H1 (cell line): ENCODE data around the gene SIRT3. TPM values are rescaled to one million over a fixed set of nuclear protein-coding genes. Genes with fewer than 3 reads are reported as not detected.

Experiments used
- CTCF ChIA-PET: fragments of 300-600 bp; sonication (Branson Sonifier 250); formaldehyde crosslinking; loops from one replicate; lab custom pipeline; 2021; ENCODE audit not compliant: partially characterized antibody; lab: Charles Lee
- POLR2A ChIA-PET: fragments of 300-600 bp; sonication (Branson Sonifier 250); formaldehyde crosslinking; loops from one replicate; lab custom pipeline; 2021; ENCODE audit warnings: inconsistent platforms; ENCODE audit not compliant: partially characterized antibody; lab: Charles Lee
- DNase-seq, 2 experiments: peaks; one replicate each; pipeline versions ENCODE4 v3.0.0 to v3.0.0-alpha.2; 2010 to 2022; ENCODE audit warnings: low spot score in 2 of 2, low read depth in 1 of 2, mixed read lengths in 1 of 2
- FAIRE-seq: peaks from 2 replicates; lab custom pipeline; 2011; peaks lifted over from hg19 to GRCh38; lab: Jason Lieb, UNC
- H2AFZ ChIP-seq: 2 replicates; pipeline ENCODE4 v1.8.1; 2012; ENCODE audit warnings: low read length, inconsistent platforms
- H2AK5ac ChIP-seq: 2 replicates; pipeline ENCODE4 v1.6.1; 2013; ENCODE audit warnings: low read depth, low read length
- H2BK120ac ChIP-seq: replicated peaks from 2 replicates; pipeline ENCODE3; 2013; ENCODE audit warnings: low read depth, low read length, inconsistent platforms
- H2BK12ac ChIP-seq: 2 replicates; pipeline ENCODE4 v1.6.1; 2013; ENCODE audit warnings: low read depth, low read length
- H2BK15ac ChIP-seq: 2 replicates; pipeline ENCODE4 v1.6.1; 2013; ENCODE audit warnings: low read length
- H2BK20ac ChIP-seq: 2 replicates; pipeline ENCODE4 v1.6.1; 2013; ENCODE audit warnings: low read length
- H2BK5ac ChIP-seq: 2 replicates; pipeline ENCODE4 v1.6.1; 2013; ENCODE audit warnings: low read depth, low read length
- H3K14ac ChIP-seq: 2 replicates; pipeline ENCODE4 v1.6.1; 2013; ENCODE audit warnings: inconsistent platforms; ENCODE audit not compliant: insufficient read length
- H3K18ac ChIP-seq: 2 replicates; pipeline ENCODE4 v1.6.1; 2013; ENCODE audit warnings: low read length; ENCODE audit errors: extremely low read depth
- H3K23ac ChIP-seq: 2 replicates; pipeline ENCODE4 v1.6.1; 2013; ENCODE audit warnings: inconsistent platforms; ENCODE audit not compliant: insufficient read length
- H3K23me2 ChIP-seq: 2 replicates; pipeline ENCODE4 v1.6.1; 2013; ENCODE audit warnings: low read depth, low read length
- H3K27ac ChIP-seq: 2 replicates; pipeline ENCODE4 v1.6.1; 2011; ENCODE audit warnings: low read depth, low read length, inconsistent platforms
- H3K27me3 ChIP-seq, 4 experiments: replicated peaks in 1 of 4; 1 replicate in 1 of 4; 2 replicates in 3 of 4; pipeline versions ENCODE4 v1.6.1 to v1.8.1; 2011 to 2013; ENCODE audit warnings: low read length in 3 of 4, mild to moderate bottlenecking in 3 of 4, inconsistent platforms in 2 of 4, mixed read lengths in 2 of 4, moderate library complexity in 1 of 4; ENCODE audit not compliant: control insufficient read depth in 3 of 4, insufficient read depth in 3 of 4; ENCODE audit errors: extremely low read depth in 1 of 4
- H3K36me3 ChIP-seq, 4 experiments: 2 replicates each; pipeline versions ENCODE4 v1.6.1 to v1.8.1; 2011 to 2013; ENCODE audit warnings: mild to moderate bottlenecking in 4 of 4, low read length in 3 of 4, moderate library complexity in 2 of 4, control low read depth in 1 of 4, inconsistent platforms in 1 of 4; ENCODE audit not compliant: insufficient read depth in 4 of 4, control insufficient read depth in 2 of 4
- H3K4ac ChIP-seq: replicated peaks from 2 replicates; pipeline ENCODE3; 2013; ENCODE audit warnings: low read length, low read depth, mixed read lengths, inconsistent platforms; ENCODE audit not compliant: insufficient read length
- H3K4me1 ChIP-seq, 4 experiments: replicated peaks in 1 of 4; 1 replicate in 1 of 4; 2 replicates in 3 of 4; pipeline versions ENCODE4 v1.6.1 to v1.8.1; 2011 to 2013; ENCODE audit warnings: low read length in 3 of 4, inconsistent platforms in 2 of 4, mixed read lengths in 1 of 4; ENCODE audit not compliant: insufficient read depth in 4 of 4, control insufficient read depth in 3 of 4
- H3K4me2 ChIP-seq, 2 experiments: 2 replicates each; pipeline versions ENCODE4 v1.6.1 to v1.8.1; 2011 to 2013; ENCODE audit warnings: low read depth in 2 of 2, low read length in 2 of 2, control low read depth in 1 of 2, inconsistent platforms in 1 of 2, mild to moderate bottlenecking in 1 of 2; ENCODE audit not compliant: insufficient read depth in 1 of 2
- H3K4me3 ChIP-seq, 4 experiments: fragments of 200-600, 300-600 bp in 1 of 4; sonication (generic), shearing (Covaris generic), sonication (Bioruptor Twin) in 1 of 4; 2 replicates each; pipeline versions ENCODE4 v1.5.1 to v1.8.1; 2011 to 2016; ENCODE audit warnings: low read length in 4 of 4, low read depth in 3 of 4, control low read depth in 2 of 4, inconsistent platforms in 2 of 4, mild to moderate bottlenecking in 2 of 4, mixed read lengths in 1 of 4, moderate library complexity in 1 of 4; ENCODE audit not compliant: insufficient read depth in 2 of 4; ENCODE audit errors: extremely low read depth in 1 of 4
- H3K56ac ChIP-seq: replicated peaks from 2 replicates; pipeline ENCODE3; 2013; ENCODE audit warnings: low read depth, mild to moderate bottlenecking, mixed read lengths, low read length, inconsistent platforms; ENCODE audit not compliant: insufficient read length
- H3K79me1 ChIP-seq: 2 replicates; pipeline ENCODE4 v1.6.1; 2013; ENCODE audit warnings: low read depth, low read length, control low read depth
- H3K79me2 ChIP-seq, 2 experiments: 2 replicates each; pipeline versions ENCODE4 v1.6.1 to v1.8.1; 2012 to 2013; ENCODE audit warnings: low read length in 2 of 2, mild to moderate bottlenecking in 2 of 2, inconsistent platforms in 1 of 2; ENCODE audit not compliant: insufficient read depth in 2 of 2, control insufficient read depth in 1 of 2
- H3K9ac ChIP-seq, 4 experiments: replicated peaks in 1 of 4; 1 replicate in 1 of 4; 2 replicates in 3 of 4; pipeline versions ENCODE4 v1.6.1 to v1.8.1; 2011 to 2013; ENCODE audit warnings: low read depth in 3 of 4, low read length in 3 of 4, control low read depth in 2 of 4, mild to moderate bottlenecking in 2 of 4, moderate library complexity in 2 of 4, inconsistent platforms in 1 of 4; ENCODE audit errors: extremely low read depth in 1 of 4
- H3K9me3 ChIP-seq, 2 experiments: 2 replicates each; pipeline versions ENCODE4 v1.6.1 to v1.8.1; 2012 to 2013; ENCODE audit warnings: mild to moderate bottlenecking in 2 of 2, moderate library complexity in 2 of 2, control low read depth in 1 of 2, inconsistent platforms in 1 of 2, low read depth in 1 of 2, low read length in 1 of 2, mixed read lengths in 1 of 2; ENCODE audit not compliant: insufficient read depth in 2 of 2
- H4K20me1 ChIP-seq, 2 experiments: replicated peaks in 1 of 2; 2 replicates each; pipeline versions ENCODE3 to v1.8.1; 2011 to 2013; ENCODE audit warnings: inconsistent platforms in 2 of 2, low read length in 2 of 2, mild to moderate bottlenecking in 1 of 2; ENCODE audit not compliant: insufficient read depth in 2 of 2, control insufficient read depth in 1 of 2
- H4K5ac ChIP-seq: 2 replicates; pipeline ENCODE4 v1.6.1; 2013; ENCODE audit warnings: low read length, low read depth, mixed read lengths, inconsistent platforms; ENCODE audit not compliant: insufficient read length
- H4K8ac ChIP-seq: 2 replicates; pipeline ENCODE4 v1.8.0; 2013; ENCODE audit warnings: mild to moderate bottlenecking, moderate library complexity, low read length, inconsistent platforms; ENCODE audit not compliant: insufficient read depth; ENCODE audit errors: extremely low read depth
- H4K91ac ChIP-seq: replicated peaks from 2 replicates; pipeline ENCODE3; 2013; ENCODE audit warnings: low read length, mixed read lengths, inconsistent platforms; ENCODE audit not compliant: insufficient read length
- CTBP2 ChIP-seq: IDR thresholded peaks from 2 replicates; pipeline ENCODE4 v1.7.0; 2011; ENCODE audit warnings: borderline replicate concordance, mild to moderate bottlenecking, moderate library complexity, mixed read lengths, low read length; ENCODE audit not compliant: insufficient read depth, insufficient read length
- EP300 ChIP-seq, 2 experiments: IDR thresholded peaks; 1 replicate in 1 of 2; 2 replicates in 1 of 2; pipeline ENCODE4 v1.6.1; 2011 to 2012; ENCODE audit warnings: low read depth in 2 of 2, low read length in 2 of 2, mild to moderate bottlenecking in 2 of 2, borderline replicate concordance in 1 of 2, inconsistent platforms in 1 of 2, moderate library complexity in 1 of 2
- EZH2 ChIP-seq: fragments of 200-600 bp; sonication (generic); IDR thresholded peaks from 2 replicates; pipeline ENCODE4 v1.7.1; 2012; ENCODE audit warnings: low read depth, mild to moderate bottlenecking, moderate library complexity, low read length, inconsistent platforms; ENCODE audit not compliant: severe bottlenecking
- HDAC2 ChIP-seq, 2 experiments: fragments of 300-600 bp in 1 of 2; sonication (generic) in 1 of 2; IDR thresholded peaks; 2 replicates each; pipeline ENCODE4 v1.6.1; 2011 to 2012; ENCODE audit warnings: low read depth in 2 of 2, low read length in 2 of 2, mild to moderate bottlenecking in 2 of 2, moderate library complexity in 2 of 2, borderline replicate concordance in 1 of 2, inconsistent platforms in 1 of 2
- POLR2A ChIP-seq, 2 experiments: IDR thresholded peaks; 1 replicate in 1 of 2; 2 replicates in 1 of 2; pipeline ENCODE4 v1.6.1; 2011; ENCODE audit warnings: low read depth in 2 of 2, low read length in 2 of 2, mild to moderate bottlenecking in 2 of 2; ENCODE audit errors: control extremely low read depth in 1 of 2
- RAD21 ChIP-seq, 2 experiments: IDR thresholded peaks in 1 of 2; conservative IDR thresholded peaks in 1 of 2; 2 replicates each; pipeline ENCODE4 v1.6.1; 2011; ENCODE audit warnings: low read depth in 2 of 2, low read length in 2 of 2, improper control_type of control experiment in 1 of 2, inconsistent platforms in 1 of 2, mild to moderate bottlenecking in 1 of 2, moderate library complexity in 1 of 2
- SP1 ChIP-seq: IDR thresholded peaks from 2 replicates; pipeline ENCODE4 v1.6.1; 2011; ENCODE audit warnings: low read depth, low read length
- YY1 ChIP-seq: IDR thresholded peaks from 2 replicates; pipeline ENCODE4 v1.6.1; 2011; ENCODE audit warnings: low read depth, mild to moderate bottlenecking, low read length
- WGBS, 2 experiments: shearing (Covaris generic) in 1 of 2; methylation state at CpG; one replicate each; pipeline versions ENCODE4 v1.1.6 to v1.1.7; 2013 to 2015; ENCODE audit warnings: low lambda C conversion rate in 2 of 2, mixed read lengths in 2 of 2, inconsistent platforms in 1 of 2, low coverage in 1 of 2, missing lambda C conversion rate in 1 of 2; ENCODE audit not compliant: insufficient replicate concordance in 2 of 2, insufficient coverage in 1 of 2, insufficient read length in 1 of 2; ENCODE audit errors: extremely low coverage in 1 of 2, missing lambda C conversion rate in 1 of 2; 5-methylcytosine and 5-hydroxymethylcytosine counted together
- polyA plus RNA-seq, 7 experiments: library from polyadenylated mRNA; depleted of rRNA in 3 of 7; stranded (reverse) in 5 of 7; unstranded in 2 of 7; fragments of >200 nt in 5 of 7; fragments of 200-250 nt in 2 of 7; gene quantifications; 1 replicate in 5 of 7; 2 replicates in 1 of 7; 4 replicates in 1 of 7; pipeline versions ENCODE4 v1.2.1 to v1.2.3, GENCODE V29; 2011 to 2013; ENCODE audit warnings: missing spikeins in 2 of 7, mixed read lengths in 2 of 7
- total RNA-seq: library from RNA; stranded (reverse); fragmentation: NEBNext Ultra II Directional; extraction: Animal tissue kit (Norgen Biotek cat#: 25700); gene quantifications from 2 replicates; pipeline ENCODE4 v1.2.1, GENCODE V29; 2021
- TF ChIP-seq, protein P1 (sequence below), 3 experiments: IDR thresholded peaks; 1 replicate in 2 of 3; 2 replicates in 1 of 3; pipeline versions ENCODE4 v1.5.1 to v1.6.1; 2011; ENCODE audit warnings: low read length in 3 of 3, mild to moderate bottlenecking in 3 of 3, inconsistent platforms in 2 of 3, low read depth in 1 of 3, moderate library complexity in 1 of 3; ENCODE audit not compliant: insufficient read depth in 1 of 3; ENCODE audit errors: control extremely low read depth in 1 of 3
- TF ChIP-seq, protein P2 (sequence below): IDR thresholded peaks from 2 replicates; pipeline ENCODE4 v1.6.1; 2012; ENCODE audit warnings: inconsistent platforms

Gene SIRT3
- total and polyA plus RNA-seq, 2 of the 8 experiments (the other 6 are each of a cell fraction or from before 2014, with no cell fraction given), result 14.3 to 21.6 TPM

DNA sequence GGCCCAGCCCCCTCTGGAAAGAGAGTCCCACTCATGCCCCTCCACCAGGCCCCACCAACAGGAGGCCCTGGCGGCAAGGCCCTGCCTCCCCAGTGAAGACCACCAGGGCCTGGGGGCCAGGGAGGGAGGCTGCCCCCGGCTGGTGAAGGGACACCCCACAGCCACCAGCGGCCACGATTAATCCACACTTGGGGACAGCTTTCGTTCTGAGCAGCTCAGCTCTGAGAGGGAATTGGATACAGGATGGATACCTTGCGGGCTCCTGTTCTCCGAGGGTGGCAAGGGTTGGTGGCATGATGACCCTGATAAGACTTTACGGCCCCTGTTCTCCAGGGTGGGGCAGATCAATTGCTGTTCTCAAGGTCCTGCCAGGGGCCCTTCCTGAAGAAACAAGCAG lies 35.2 kb upstream of the SIRT3 start:
- Histone ChIP-seq H4K91ac (no peak overlapping the region), H3K79me1 (no peaks in the 10 kb centered on the region), H4K8ac (no peak overlapping the region), H2BK12ac (no peak overlapping the region), H3K36me3 (no peaks in the 10 kb centered on the region), H2BK20ac (no peak overlapping the region), H2BK120ac (no peak overlapping the region), H3K14ac (no peak overlapping the region), H3K79me2 (no peaks in the 10 kb centered on the region), H4K5ac (no peak overlapping the region), H3K4me2 (no peak overlapping the region), H3K18ac (no peak overlapping the region), H3K9me3 (peaks cover 3 to 6% of the 10 kb centered on the region in 2 experiments; a peak in 1 of 4 replicates), H2AFZ (no peak overlapping the region), H3K27me3 (no peaks in the 10 kb centered on the region), H2AK5ac (no peak overlapping the region), H3K23ac (no peak overlapping the region), H2BK5ac (no peak overlapping the region), H3K27ac (no peak overlapping the region), H3K9ac (no peak overlapping the region), H3K4me1 (peaks cover 4 to 20% (median 14%) of the 10 kb centered on the region in 4 experiments), H3K4ac (no peak overlapping the region), H2BK15ac (no peak overlapping the region; the same call in 1 of the 2 replicates), H3K4me3 (no peak overlapping the region), H3K56ac (no peak overlapping the region), H4K20me1 (no peaks in the 10 kb centered on the region), H3K23me2 (no peaks in the 10 kb centered on the region)
- ChIA-PET CTCF (interaction anchor here (0.8 to 7.0 kb wide), 9 partner anchors 8 to 92 kb away, joined by 3 to 36 read pairs (median 4); no protein-coding TSS in a partner anchor), POLR2A (interaction anchor here (0.9 to 2.5 kb wide), 4 partner anchors 12 to 20 kb away, joined by 3 to 8 read pairs (median 5); no protein-coding TSS in a partner anchor)
- no peak for DNase-seq
- WGBS, 2 experiments, result 93% methylated on average over 7 of the region's 8 CpGs; no CpG with 5 or more reads in 1 of the 2 experiments
- FAIRE-seq, result no peak
- TF ChIP-seq POLR2A (IDR thresholded peaks at IDR 0.05; ENCODE audit: control extremely low read depth in 1 of 2, low read depth in 2 of 2, low read length in 2 of 2) (no peak), SP1 (no peak), EP300 (IDR thresholded peaks at IDR 0.05; ENCODE audit: borderline replicate concordance in 1 of 2, low read depth in 2 of 2, low read length in 2 of 2) (no peak), CTBP2 (no peak), RAD21 (IDR thresholded peaks at IDR 0.05 in 1 of 2, conservative IDR thresholded peaks at IDR 0.05 in 1 of 2; ENCODE audit: low read depth in 2 of 2, low read length in 2 of 2) (no peak), YY1 (no peak), HDAC2 (IDR thresholded peaks at IDR 0.05; ENCODE audit: borderline replicate concordance in 1 of 2, low read depth in 2 of 2, low read length in 2 of 2) (no peak), EZH2 (no peak)
- TF ChIP-seq, protein P1, sequence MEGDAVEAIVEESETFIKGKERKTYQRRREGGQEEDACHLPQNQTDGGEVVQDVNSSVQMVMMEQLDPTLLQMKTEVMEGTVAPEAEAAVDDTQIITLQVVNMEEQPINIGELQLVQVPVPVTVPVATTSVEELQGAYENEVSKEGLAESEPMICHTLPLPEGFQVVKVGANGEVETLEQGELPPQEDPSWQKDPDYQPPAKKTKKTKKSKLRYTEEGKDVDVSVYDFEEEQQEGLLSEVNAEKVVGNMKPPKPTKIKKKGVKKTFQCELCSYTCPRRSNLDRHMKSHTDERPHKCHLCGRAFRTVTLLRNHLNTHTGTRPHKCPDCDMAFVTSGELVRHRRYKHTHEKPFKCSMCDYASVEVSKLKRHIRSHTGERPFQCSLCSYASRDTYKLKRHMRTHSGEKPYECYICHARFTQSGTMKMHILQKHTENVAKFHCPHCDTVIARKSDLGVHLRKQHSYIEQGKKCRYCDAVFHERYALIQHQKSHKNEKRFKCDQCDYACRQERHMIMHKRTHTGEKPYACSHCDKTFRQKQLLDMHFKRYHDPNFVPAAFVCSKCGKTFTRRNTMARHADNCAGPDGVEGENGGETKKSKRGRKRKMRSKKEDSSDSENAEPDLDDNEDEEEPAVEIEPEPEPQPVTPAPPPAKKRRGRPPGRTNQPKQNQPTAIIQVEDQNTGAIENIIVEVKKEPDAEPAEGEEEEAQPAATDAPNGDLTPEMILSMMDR (IDR thresholded peaks at IDR 0.05; ENCODE audit: control extremely low read depth in 1 of 3, insufficient read depth in 1 of 3, low read depth in 1 of 3, low read length in 3 of 3), result no peak
- TF ChIP-seq, protein P2, sequence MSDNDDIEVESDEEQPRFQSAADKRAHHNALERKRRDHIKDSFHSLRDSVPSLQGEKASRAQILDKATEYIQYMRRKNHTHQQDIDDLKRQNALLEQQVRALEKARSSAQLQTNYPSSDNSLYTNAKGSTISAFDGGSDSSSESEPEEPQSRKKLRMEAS, result no peak
